PFSK-1 (cell line): ENCODE results near the gene AKAP9.

Experiments used
- FOXP2 ChIP-seq: optimal IDR thresholded peaks from 2 replicates; pipeline ENCODE3; 2011; ENCODE audit warnings: borderline replicate concordance, control low read depth, inconsistent platforms; ENCODE audit not compliant: insufficient read depth; ENCODE audit errors: extremely low read length, extremely low read depth
- POLR2AphosphoS5 ChIP-seq: IDR thresholded peaks from 2 replicates; pipeline ENCODE4 v1.6.1; 2012; ENCODE audit warnings: low read depth, mild to moderate bottlenecking, control low read depth, low read length, moderate library complexity
- REST ChIP-seq, 2 experiments: IDR thresholded peaks; 2 replicates each; pipeline versions ENCODE4 v1.6.1 to v1.8.0; 2011 to 2012; ENCODE audit warnings: low read depth in 2 of 2, low read length in 2 of 2, control low read depth in 1 of 2, inconsistent platforms in 1 of 2, mild to moderate bottlenecking in 1 of 2, moderate library complexity in 1 of 2; ENCODE audit not compliant: insufficient read depth in 1 of 2
- SIN3A ChIP-seq: IDR thresholded peaks from 2 replicates; pipeline ENCODE4 v1.6.1; 2012; ENCODE audit warnings: mild to moderate bottlenecking, low read length, moderate library complexity, borderline replicate concordance; ENCODE audit not compliant: insufficient read depth
- TAF1 ChIP-seq: IDR thresholded peaks from 2 replicates; pipeline ENCODE4 v1.6.1; 2012; ENCODE audit warnings: low read length, control low read depth, borderline replicate concordance; ENCODE audit not compliant: insufficient read depth

The AKAP9 gene

DNA sequence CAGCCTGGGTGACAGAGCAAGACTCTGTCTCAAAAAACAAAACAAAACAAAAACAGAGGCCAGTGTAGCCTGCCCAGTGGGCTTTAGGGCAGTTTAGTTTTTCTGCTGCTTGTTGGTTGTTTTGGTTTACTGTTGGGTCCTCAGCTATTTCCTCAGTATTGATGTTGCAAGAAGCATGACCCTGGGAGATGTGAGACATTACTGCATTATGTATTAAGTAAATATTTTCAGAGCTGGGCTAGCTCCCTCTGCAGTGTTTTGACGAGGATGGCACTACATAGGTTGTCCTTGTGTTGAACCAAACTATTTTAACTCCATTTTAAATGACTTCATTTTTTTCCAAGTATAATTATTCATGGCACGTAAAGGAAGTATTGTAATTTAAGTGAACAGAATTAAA lies 4.8 kb downstream of the AKAP9 start:
- TF ChIP-seq REST (IDR thresholded peaks at IDR 0.05; ENCODE audit: insufficient read depth in 1 of 2, low read depth in 2 of 2, low read length in 2 of 2) = no peak
- TF ChIP-seq POLR2AphosphoS5 = no peak

- TF ChIP-seq SIN3A (no peak), TAF1 (no peak), FOXP2 (no peak), REST (IDR thresholded peaks at IDR 0.05; ENCODE audit: insufficient read depth in 1 of 2, low read depth in 2 of 2, low read length in 2 of 2) (no peak), POLR2AphosphoS5 (no peak)
These were observed 5.9 kb downstream of the AKAP9 start for GRCh38 chr7:91946549-91946948.

- TF ChIP-seq REST (IDR thresholded peaks at IDR 0.05; ENCODE audit: insufficient read depth in 1 of 2, low read depth in 2 of 2, low read length in 2 of 2) (no peak), POLR2AphosphoS5 (no peak), TAF1 (no peak), SIN3A (no peak), FOXP2 (no peak)
These were observed 7.3 kb downstream of the AKAP9 start for GRCh38 chr7:91947948-91948347.

DNA sequence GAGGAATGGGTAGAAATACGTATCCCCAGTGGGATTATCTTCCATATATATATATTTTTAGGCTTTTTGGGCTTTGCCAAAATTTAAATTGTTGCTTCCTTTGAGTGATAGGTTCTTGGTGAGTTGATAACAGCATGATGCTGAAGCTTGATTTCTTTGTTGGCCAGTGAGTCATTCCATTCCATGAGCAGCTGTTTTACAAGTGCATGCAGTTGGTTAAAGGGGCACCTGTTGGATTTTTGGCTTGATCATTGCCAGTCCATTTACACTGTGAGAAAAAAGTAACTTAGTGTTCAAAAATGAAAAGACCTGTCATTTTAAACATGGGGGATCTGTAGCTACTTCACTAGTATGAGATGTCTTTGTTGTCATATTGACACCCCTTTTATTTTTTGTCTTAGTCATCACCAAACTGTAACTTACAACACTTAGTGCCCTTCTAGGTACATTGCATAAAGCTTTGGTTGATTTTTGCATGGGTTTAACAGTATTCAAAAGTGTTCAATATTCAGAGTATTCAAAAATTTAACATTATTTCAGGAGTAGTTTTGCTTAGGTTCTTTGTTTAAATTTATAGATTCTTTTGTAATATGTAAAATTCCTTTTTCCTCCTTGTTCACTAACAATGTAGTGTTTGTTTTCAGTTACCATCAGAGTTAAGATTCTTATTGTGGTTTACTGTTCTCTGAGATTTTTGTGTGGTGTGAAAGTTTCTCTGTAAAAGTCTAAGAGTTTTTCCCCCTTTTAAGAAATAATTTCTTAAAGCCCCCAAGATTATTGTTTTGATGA lies 8.8 kb downstream of the AKAP9 start:
- TF ChIP-seq SIN3A (no peak), TAF1 (no peak), REST (IDR thresholded peaks at IDR 0.05; ENCODE audit: insufficient read depth in 1 of 2, low read depth in 2 of 2, low read length in 2 of 2) (no peak), FOXP2 (no peak), POLR2AphosphoS5 (no peak)

GRCh38 chr7:91953618-91954017 lies 13.0 kb downstream of the AKAP9 start:
- TF ChIP-seq FOXP2 = no peak
- no peak for TF ChIP-seq POLR2AphosphoS5
- no peak for TF ChIP-seq REST (IDR thresholded peaks at IDR 0.05; ENCODE audit: insufficient read depth in 1 of 2, low read depth in 2 of 2, low read length in 2 of 2)
